Activated CD4-positive, alpha-beta memory T cell treated with anti-CD3 and anti-CD28 coated beads, Interleukin-2, amount 10 ng/mL, durations not matched to agents 7 days and 5 days (primary cell): Measurements from ENCODE around the gene PRR5L. TPM values are rescaled to one million over a fixed set of nuclear protein-coding genes. Genes with fewer than 3 reads are reported as not detected.
A peak's percentile ranks its signal among the peaks of the same experiment; 100 is the strongest.

Experiments
- CTCF ChIA-PET: fragments of 350-600 bp; sonication (Branson Sonifier 250); formaldehyde crosslinking; loops from one replicate; lab custom pipeline; 2021; ENCODE audit warnings: antibody characterized with exemption, inconsistent platforms; lab: Charles Lee
- POLR2A ChIA-PET: fragments of 350-600 bp; sonication (Branson Sonifier 250); formaldehyde crosslinking; loops from one replicate; lab custom pipeline; 2021; ENCODE audit warnings: antibody characterized with exemption; lab: Charles Lee
- DNase-seq: peaks from one replicate; pipeline ENCODE4 v3.0.0-alpha.2; 2020
- H3K27ac Mint-ChIP-seq: one replicate; pipeline ENCODE4 v1.8.0; 2021; ENCODE audit warnings: mild to moderate bottlenecking, mixed read lengths
- H3K27me3 Mint-ChIP-seq: one replicate; pipeline ENCODE4 v1.8.0; 2021; ENCODE audit warnings: mixed read lengths
- H3K36me3 Mint-ChIP-seq: one replicate; pipeline ENCODE4 v1.8.0; 2021; ENCODE audit warnings: low read depth, mixed read lengths
- H3K4me1 Mint-ChIP-seq: one replicate; pipeline ENCODE4 v1.8.0; 2021; ENCODE audit warnings: mixed read lengths
- H3K4me3 Mint-ChIP-seq: one replicate; pipeline ENCODE4 v1.8.0; 2021; ENCODE audit warnings: mild to moderate bottlenecking, mixed read lengths
- H3K9me3 Mint-ChIP-seq: one replicate; pipeline ENCODE4 v1.8.0; 2021; ENCODE audit warnings: mixed read lengths
- total RNA-seq, 2 experiments: library from RNA; stranded (reverse); gene quantifications; one replicate each; pipeline ENCODE4 v1.2.3, GENCODE V29; 2021

PRR5L gene
- total RNA-seq, 2 experiments from 2014 or later: 30.2 to 32.0 TPM

- Mint-ChIP-seq H3K27me3 (peaks cover 32% of the 10 kb centered on the region), H3K4me1 (peaks cover 45% of the 10 kb centered on the region), H3K36me3 (peaks cover 39% of the 10 kb centered on the region), H3K9me3 (no peaks in the 10 kb centered on the region), H3K4me3 (peak overlapping the region; percentile 93), H3K27ac (peak overlapping the region; percentile 76)
- ChIA-PET POLR2A (interaction anchor here (0.6 to 4.3 kb wide), 18 partner anchors 9 to 131 kb away, joined by 3 to 27 read pairs (median 5); partner anchors contain the start of gene COMMD9), CTCF (interaction anchor here (0.6 to 4.2 kb wide), 18 partner anchors 13 to 115 kb away, joined by 3 to 44 read pairs (median 4); no protein-coding TSS in a partner anchor)
- peak; percentile 29 for DNase-seq
These were observed 81.9 kb downstream of the PRR5L start for GRCh38 chr11:36377759-36378564.

GRCh38 chr11:36379653-36380052 lies 83.6 kb downstream of the PRR5L start:
- POLR2A ChIA-PET: interaction anchor here (1.1 to 3.2 kb wide), 2 partner anchors 21 to 42 kb away, joined by 3 to 27 read pairs; no protein-coding TSS in a partner anchor
- peaks cover 46% of the 10 kb centered on the region for H3K36me3 Mint-ChIP-seq
- H3K4me1 Mint-ChIP-seq: peaks cover 56% of the 10 kb centered on the region
- no peak for DNase-seq
- CTCF ChIA-PET: interaction anchor here (0.6 to 3.5 kb wide), 4 partner anchors 10 to 113 kb away, joined by 3 to 17 read pairs (median 6); no protein-coding TSS in a partner anchor
- peak overlapping the region; percentile 76 for H3K27ac Mint-ChIP-seq
- H3K4me3 Mint-ChIP-seq: peak overlapping the region; percentile 93
- H3K27me3 Mint-ChIP-seq: peaks cover 18% of the 10 kb centered on the region
- no peaks in the 10 kb centered on the region for H3K9me3 Mint-ChIP-seq

- no peaks in the 10 kb centered on the region for H3K9me3 Mint-ChIP-seq
- ChIA-PET CTCF (interaction anchor here (0.6 to 2.0 kb wide), 3 partner anchors 9 to 112 kb away, joined by 3 to 7 read pairs (median 4); no protein-coding TSS in a partner anchor), POLR2A (interaction anchor here (0.8 to 3.2 kb wide), 8 partner anchors 9 to 72 kb away, joined by 3 to 27 read pairs (median 4); no protein-coding TSS in a partner anchor)
- peaks cover 51% of the 10 kb centered on the region for H3K36me3 Mint-ChIP-seq
- peak overlapping the region; percentile 49 for H3K27ac Mint-ChIP-seq
- peaks cover 15% of the 10 kb centered on the region for H3K27me3 Mint-ChIP-seq
- H3K4me3 Mint-ChIP-seq: peak overlapping the region; percentile 93
- peaks cover 60% of the 10 kb centered on the region for H3K4me1 Mint-ChIP-seq
- DNase-seq: no peak
These were observed 84.4 kb downstream of the PRR5L start for GRCh38 chr11:36380296-36381014.

GRCh38 chr11:36381015-36381360 lies 84.9 kb downstream of the PRR5L start:
- peak overlapping the region; percentile 65 for H3K4me3 Mint-ChIP-seq
- H3K4me1 Mint-ChIP-seq: peaks cover 59% of the 10 kb centered on the region
- ChIA-PET POLR2A (interaction anchor here (0.8 to 2.2 kb wide), 6 partner anchors 8 to 71 kb away, joined by 3 to 9 read pairs (median 4); no protein-coding TSS in a partner anchor), CTCF (interaction anchor here (2.0 kb wide), 1 partner anchor 112 kb away, joined by 7 read pairs; no protein-coding TSS in a partner anchor)
- peaks cover 11% of the 10 kb centered on the region for H3K27me3 Mint-ChIP-seq
- H3K9me3 Mint-ChIP-seq: no peaks in the 10 kb centered on the region
- peaks cover 51% of the 10 kb centered on the region for H3K36me3 Mint-ChIP-seq
- no peak for DNase-seq
- H3K27ac Mint-ChIP-seq: peak overlapping the region; percentile 49

- DNase-seq: no peak
- H3K4me3 Mint-ChIP-seq: no peak overlapping the region
- peaks cover 67% of the 10 kb centered on the region for H3K4me1 Mint-ChIP-seq
- H3K27me3 Mint-ChIP-seq: peaks cover 5% of the 10 kb centered on the region
- peaks cover 53% of the 10 kb centered on the region for H3K36me3 Mint-ChIP-seq
- H3K9me3 Mint-ChIP-seq: no peaks in the 10 kb centered on the region
- ChIA-PET CTCF (interaction anchor here (1.6 kb wide), 1 partner anchor 92 kb away, joined by 4 read pairs; no protein-coding TSS in a partner anchor), POLR2A (interaction anchor here (1.6 kb wide), 1 partner anchor 22 kb away, joined by 4 read pairs; no protein-coding TSS in a partner anchor)
- no peak overlapping the region for H3K27ac Mint-ChIP-seq
These were observed 87.1 kb downstream of the PRR5L start for GRCh38 chr11:36383195-36383594.

- H3K4me3 Mint-ChIP-seq: no peak overlapping the region
- H3K9me3 Mint-ChIP-seq: no peaks in the 10 kb centered on the region
- CTCF ChIA-PET: interaction anchor here (0.9 to 1.4 kb wide), 2 partner anchors 9 to 95 kb away, joined by 3 to 5 read pairs; no protein-coding TSS in a partner anchor
- POLR2A ChIA-PET: interaction anchor here (0.6 to 1.7 kb wide), 3 partner anchors 9 to 67 kb away, joined by 3 to 6 read pairs (median 3); no protein-coding TSS in a partner anchor
- H3K36me3 Mint-ChIP-seq: peaks cover 35% of the 10 kb centered on the region
- H3K27ac Mint-ChIP-seq: peak overlapping the region; percentile 69
- H3K4me1 Mint-ChIP-seq: peaks cover 66% of the 10 kb centered on the region
- no peaks in the 10 kb centered on the region for H3K27me3 Mint-ChIP-seq
- no peak for DNase-seq
These were observed 89.3 kb downstream of the PRR5L start for GRCh38 chr11:36385121-36385970.

- POLR2A ChIA-PET: interaction anchor here (0.6 kb wide), 1 partner anchor 10 kb away, joined by 3 read pairs; no protein-coding TSS in a partner anchor
- H3K36me3 Mint-ChIP-seq: peaks cover 32% of the 10 kb centered on the region
- no peaks in the 10 kb centered on the region for H3K27me3 Mint-ChIP-seq
- peaks cover 70% of the 10 kb centered on the region for H3K4me1 Mint-ChIP-seq
- no peak for DNase-seq
- H3K4me3 Mint-ChIP-seq: no peak overlapping the region
- peak overlapping the region; percentile 1 for H3K27ac Mint-ChIP-seq
- no peaks in the 10 kb centered on the region for H3K9me3 Mint-ChIP-seq
- CTCF ChIA-PET: no interaction called here
These were observed 90.3 kb downstream of the PRR5L start for GRCh38 chr11:36386411-36386810.

GRCh38 chr11:36388071-36388470 lies 92.0 kb downstream of the PRR5L start:
- ChIA-PET POLR2A (interaction anchor here (4.0 kb wide), 1 partner anchor 10 kb away, joined by 16 read pairs; no protein-coding TSS in a partner anchor), CTCF (no interaction called here)
- Mint-ChIP-seq H3K27ac (no peak overlapping the region), H3K9me3 (no peaks in the 10 kb centered on the region), H3K27me3 (no peaks in the 10 kb centered on the region), H3K4me1 (peaks cover 86% of the 10 kb centered on the region), H3K36me3 (peaks cover 31% of the 10 kb centered on the region), H3K4me3 (no peak overlapping the region)
- DNase-seq: no peak

GRCh38 chr11:36388951-36389350 lies 92.9 kb downstream of the PRR5L start:
- ChIA-PET POLR2A (interaction anchor here (1.1 to 4.0 kb wide), 3 partner anchors 8 to 24 kb away, joined by 3 to 16 read pairs (median 5); no protein-coding TSS in a partner anchor), CTCF (interaction anchor here (1.3 kb wide), 1 partner anchor 9 kb away, joined by 4 read pairs; no protein-coding TSS in a partner anchor)
- H3K9me3 Mint-ChIP-seq: no peaks in the 10 kb centered on the region
- no peak for DNase-seq
- H3K27ac Mint-ChIP-seq: peak overlapping the region; percentile 54
- H3K36me3 Mint-ChIP-seq: peaks cover 34% of the 10 kb centered on the region
- no peaks in the 10 kb centered on the region for H3K27me3 Mint-ChIP-seq
- H3K4me1 Mint-ChIP-seq: peaks cover 92% of the 10 kb centered on the region
- H3K4me3 Mint-ChIP-seq: no peak overlapping the region

GRCh38 chr11:36389811-36390210 lies 93.7 kb downstream of the PRR5L start:
- ChIA-PET CTCF (interaction anchor here (1.3 kb wide), 1 partner anchor 10 kb away, joined by 4 read pairs; no protein-coding TSS in a partner anchor), POLR2A (interaction anchor here (0.6 to 4.0 kb wide), 4 partner anchors 9 to 59 kb away, joined by 3 to 16 read pairs (median 4); no protein-coding TSS in a partner anchor)
- no peak overlapping the region for H3K4me3 Mint-ChIP-seq
- peaks cover 34% of the 10 kb centered on the region for H3K36me3 Mint-ChIP-seq
- H3K9me3 Mint-ChIP-seq: no peaks in the 10 kb centered on the region
- DNase-seq: no peak
- H3K4me1 Mint-ChIP-seq: peaks cover 92% of the 10 kb centered on the region
- no peaks in the 10 kb centered on the region for H3K27me3 Mint-ChIP-seq
- H3K27ac Mint-ChIP-seq: peak overlapping the region; percentile 58

GRCh38 chr11:36390963-36391471 lies 94.9 kb downstream of the PRR5L start:
- no peak overlapping the region for H3K4me3 Mint-ChIP-seq
- peaks cover 84% of the 10 kb centered on the region for H3K4me1 Mint-ChIP-seq
- peaks cover 35% of the 10 kb centered on the region for H3K36me3 Mint-ChIP-seq
- peak overlapping the region; percentile 61 for H3K27ac Mint-ChIP-seq
- CTCF ChIA-PET: no interaction called here
- POLR2A ChIA-PET: interaction anchor here (4.0 kb wide), 1 partner anchor 13 kb away, joined by 16 read pairs; no protein-coding TSS in a partner anchor
- DNase-seq: no peak
- H3K9me3 Mint-ChIP-seq: no peaks in the 10 kb centered on the region
- H3K27me3 Mint-ChIP-seq: no peaks in the 10 kb centered on the region
